Spleen (tissue), 11 donors: Measurements from ENCODE around the gene PLCB3. TPM values are rescaled to one million over a fixed set of nuclear protein-coding genes. Genes with fewer than 3 reads are reported as not detected.
A peak's percentile ranks its signal among the peaks of the same experiment; 100 is the strongest.

ENCODE experiments used
- DNase-seq: peaks from one replicate; pipeline ENCODE4 v3.0.0-alpha.2; 2020
- H3K27ac ChIP-seq, 8 donors: fragments of 200-600 bp; sonication (generic) in 7 of 8; 1 replicate in 4 of 8; 2 replicates in 4 of 8; pipeline versions ENCODE4 v1.5.0 to v1.8.0; 2016 to 2021; ENCODE audit warnings: inconsistent platforms in 4 of 8, mild to moderate bottlenecking in 4 of 8, moderate library complexity in 1 of 8
- H3K27me3 ChIP-seq, 7 donors: fragments of 200-600 bp; sonication (generic) in 6 of 7; replicated peaks in 1 of 7; 1 replicate in 4 of 7; 2 replicates in 3 of 7; pipeline versions ENCODE4 v1.5.0 to v1.8.0; 2016 to 2021; ENCODE audit warnings: inconsistent platforms in 3 of 7, mild to moderate bottlenecking in 1 of 7
- H3K36me3 ChIP-seq, 6 donors: fragments of 200-600 bp; sonication (generic) in 5 of 6; 1 replicate in 4 of 6; 2 replicates in 2 of 6; pipeline versions ENCODE4 v1.5.0 to v1.8.0; 2016 to 2021; ENCODE audit warnings: inconsistent platforms in 2 of 6
- H3K4me1 ChIP-seq, 6 donors: fragments of 200-600 bp; sonication (generic) in 5 of 6; 1 replicate in 3 of 6; 2 replicates in 3 of 6; pipeline versions ENCODE4 v1.5.0 to v1.8.0; 2016 to 2021; ENCODE audit warnings: inconsistent platforms in 3 of 6
- H3K4me3 ChIP-seq, 8 donors: fragments of 200-600 bp; sonication (generic) in 7 of 8; 1 replicate in 4 of 8; 2 replicates in 4 of 8; pipeline versions ENCODE4 v1.5.0 to v1.8.0; 2016 to 2021; ENCODE audit warnings: inconsistent platforms in 4 of 8, mild to moderate bottlenecking in 4 of 8, moderate library complexity in 2 of 8
- H3K9me3 ChIP-seq, 8 donors: fragments of 200-600 bp; sonication (generic) in 7 of 8; 1 replicate in 4 of 8; 2 replicates in 4 of 8; pipeline versions ENCODE4 v1.5.0 to v1.8.0; 2016 to 2021; ENCODE audit warnings: inconsistent platforms in 4 of 8
- CTCF ChIP-seq, 11 experiments: fragments of 200-600 bp in 7 of 11; fragments of 450-650 bp in 4 of 11; sonication (generic) in 4 of 11; IDR thresholded peaks in 8 of 11; conservative IDR thresholded peaks in 3 of 11; 1 replicate in 7 of 11; 2 replicates in 4 of 11; pipeline versions ENCODE4 v1.4.0 to v1.8.0; 2016 to 2021; ENCODE audit warnings: antibody characterized with exemption in 11 of 11, inconsistent platforms in 4 of 11, mild to moderate bottlenecking in 1 of 11
- POLR2A ChIP-seq, 3 donors: fragments of 450-650 bp; IDR thresholded peaks; one replicate each; pipeline ENCODE4 v1.5.1; 2017; ENCODE audit warnings: antibody characterized with exemption in 3 of 3, mild to moderate bottlenecking in 1 of 3
- POLR2AphosphoS5 ChIP-seq, 3 donors: sonication (generic); formaldehyde crosslinking; IDR thresholded peaks; one replicate each; pipeline ENCODE4 v1.5.1; 2017; ENCODE audit warnings: antibody characterized with exemption in 3 of 3
- WGBS, 5 donors: extraction: QIAGEN DNeasy Blood & Tissue Kit in 3 of 5; methylation state at CpG; one replicate each; pipeline versions ENCODE4 v1.1.5 to v1.1.7; 2013 to 2018; 5-methylcytosine and 5-hydroxymethylcytosine counted together
- intact Hi-C: fragments of 100-400 bp; cut with DNase I; formaldehyde crosslinking; loops from one replicate; pipeline ENCODE4 v1.15.0; 2023; ENCODE audit warnings: low total_unique reads
- polyA plus RNA-seq, 3 donors: library from polyadenylated mRNA; stranded (reverse); fragments of 200-250 nt; gene quantifications; one replicate each; pipeline ENCODE4 v1.2.1, GENCODE V29; 2013
- total RNA-seq, 7 donors: library from RNA; depleted of rRNA in 3 of 7; stranded (reverse); fragments of >200 nt in 3 of 7; fragmentation: NEBNext Ultra II Directional in 4 of 7; extraction: Animal tissue kit (Norgen Biotek cat#: 25700) in 4 of 7; gene quantifications; one replicate each; pipeline versions ENCODE4 v1.1.0 to v1.2.1, GENCODE V29; 2016 to 2021
- donor health status: healthy with polysubstance abuse.
- donor health status: DM: no; HTN: no; CAD: no; lungs with moderate emphysema.
- donor health status: DM: no; HTN: no; CAD: no.
- donor health status: Bipolar disorder and iron deficiency.
- donor health status: healthy.
- donor health status: DM: no; HTN: no; CAD: no.
- donor health status: DM: yes; HTN: yes; CAD: no.

Gene PLCB3
- total and polyA plus RNA-seq, 10 donors = 3.8 to 28.3 (median 21.1) TPM

- intact Hi-C loops = no loop called here
- peaks cover 13 to 48% (median 35%) of the 10 kb centered on the region in 6 donors for H3K4me1 ChIP-seq
- H3K27ac ChIP-seq = no peak overlapping the region
- peaks cover 0 to 19% (median 0%) of the 10 kb centered on the region in 6 donors for H3K36me3 ChIP-seq
- peak overlapping the region in 1 of 8 donors; percentile 69 for H3K4me3 ChIP-seq
- no peaks in the 10 kb centered on the region for H3K9me3 ChIP-seq
- WGBS, 5 donors = 56 to 74% (median 63%) methylated on average over 7 to 10 of the region's 10 CpGs
- H3K27me3 ChIP-seq = peaks cover 6 to 58% (median 49%) of the 10 kb centered on the region in 7 donors
- no peak for DNase-seq
- no peak for TF ChIP-seq POLR2A (IDR thresholded peaks at IDR 0.05)
- TF ChIP-seq CTCF (IDR thresholded peaks at IDR 0.05 in 8 of 11, conservative IDR thresholded peaks at IDR 0.05 in 3 of 11) = no peak
Observed at GRCh38 chr11:64290352-64291261, 39.3 kb downstream of the PLCB3 start.

DNA sequence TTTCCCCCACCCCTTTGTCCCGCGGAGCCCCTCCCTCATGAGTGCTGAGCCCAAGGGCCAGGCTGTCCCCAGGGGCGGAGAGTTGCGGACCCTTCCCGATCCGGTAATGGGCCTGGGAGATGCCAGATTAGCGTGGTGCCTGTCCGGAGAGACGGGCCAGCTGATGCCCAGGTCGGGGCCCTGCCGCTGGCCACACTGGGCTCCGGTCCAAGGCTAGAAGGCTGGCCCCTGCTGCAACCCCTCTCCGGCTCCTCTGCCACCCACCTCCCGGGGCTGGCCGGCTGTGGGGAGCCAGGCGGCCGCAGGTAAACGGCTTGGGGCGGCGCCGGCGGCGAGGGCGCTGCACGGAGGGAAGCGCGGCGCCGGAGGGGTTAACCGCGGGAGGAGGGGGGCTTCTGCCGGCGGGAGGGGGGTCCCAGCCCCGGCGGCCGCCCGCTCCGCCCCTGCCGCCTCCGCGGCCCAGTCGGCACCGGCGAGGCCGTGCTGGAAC is 40.0 kb downstream of the PLCB3 start, which contains the start of gene KCNK4:
Gene KCNK4 (plus strand): TSS at position 41 of the 490 bp plus-strand sequence. CDS start 1,717 bp downstream, outside the sequence.
- Histone ChIP-seq H3K4me3 (peak within 1 kb of the TSS; percentile 8 to 69 (median 36)), H3K36me3 (peaks cover 0 to 19% (median 0%) of the 10 kb centered on the region in 6 donors), H3K27ac (no peak within 1 kb of the TSS), H3K9me3 (no peaks in the 10 kb centered on the region), H3K27me3 (peaks cover 6 to 65% (median 56%) of the 10 kb centered on the region in 7 donors), H3K4me1 (peaks cover 9 to 41% (median 29%) of the 10 kb centered on the region in 6 donors)
- DNase-seq = no peak
- intact Hi-C loops = no loop called here
- TF ChIP-seq CTCF (IDR thresholded peaks at IDR 0.05 in 8 of 11, conservative IDR thresholded peaks at IDR 0.05 in 3 of 11) (no peak), POLR2A (IDR thresholded peaks at IDR 0.05) (no peak), POLR2AphosphoS5 (IDR thresholded peaks at IDR 0.05) (no peak)
- WGBS, 5 donors = 1 to 26% (median 6%) methylated on average over 7 to 45 of the region's 45 CpGs

DNA sequence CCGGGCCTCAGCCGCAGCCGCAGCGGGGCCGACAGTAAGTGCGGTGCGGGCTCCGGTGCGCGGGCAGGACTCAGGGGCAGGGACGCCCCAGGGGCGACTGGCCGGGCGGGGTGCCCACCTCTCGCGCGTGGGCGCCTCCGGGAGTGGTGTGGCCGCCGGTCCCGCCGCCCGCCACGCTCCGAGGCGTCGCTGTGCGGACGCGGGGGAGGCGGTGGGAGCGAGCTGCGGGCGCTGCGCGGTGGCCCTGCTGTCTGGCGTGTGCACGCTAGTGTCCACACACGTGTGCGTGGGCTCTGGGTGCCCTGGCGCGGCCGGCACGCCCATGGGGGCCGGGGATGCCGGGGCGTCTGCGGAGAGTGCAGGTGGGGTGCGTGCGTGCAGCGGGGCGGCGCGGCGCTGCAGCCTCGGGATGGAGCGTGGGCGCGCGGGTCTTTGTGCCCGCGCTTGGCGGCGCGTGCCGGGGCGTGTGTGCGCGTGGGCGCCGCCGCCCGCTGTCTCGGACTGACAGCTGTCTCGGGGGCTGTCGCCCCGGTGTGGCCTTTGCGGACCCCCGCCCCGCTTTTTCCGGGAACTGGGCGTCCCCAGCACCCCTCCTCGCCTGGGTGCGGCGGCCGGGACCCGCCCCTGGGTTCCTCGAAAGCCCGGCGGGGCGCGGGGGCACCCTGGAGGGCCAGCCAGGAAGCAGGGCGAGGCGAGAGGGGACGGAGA is 40.6 kb downstream of the PLCB3 start:
- Histone ChIP-seq H3K9me3 (no peaks in the 10 kb centered on the region), H3K36me3 (peaks cover 0 to 19% (median 0%) of the 10 kb centered on the region in 6 donors), H3K4me3 (peak overlapping the region; percentile 8 to 69 (median 36)), H3K4me1 (peaks cover 6 to 35% (median 23%) of the 10 kb centered on the region in 6 donors), H3K27me3 (peaks cover 6 to 71% (median 62%) of the 10 kb centered on the region in 7 donors), H3K27ac (no peak overlapping the region)
- DNase-seq = no peak
- WGBS, 5 donors = 0 to 1% (median 0%) methylated on average over 11 to 96 of the region's 96 CpGs
- intact Hi-C loops = no loop called here
- TF ChIP-seq CTCF (IDR thresholded peaks at IDR 0.05 in 8 of 11, conservative IDR thresholded peaks at IDR 0.05 in 3 of 11) (no peak), POLR2AphosphoS5 (IDR thresholded peaks at IDR 0.05) (peak in 1 of 3 donors; percentile 6)
